Measurements from ENCODE around the gene NMRK2.

Gene NMRK2

GRCh38 chr19:3979674-3980352, 46.9 kb downstream of the NMRK2 start:
- peak in 1 of 10 donors; percentile 81 for DNase-seq
- intact Hi-C loops (cut with DNase I) = no loop called here

GRCh38 chr19:3980353-3981251, 47.7 kb downstream of the NMRK2 start:
- intact Hi-C loops (cut with DNase I) = no loop called here
- DNase-seq = peak in 1 of 10 donors; percentile 80

GRCh38 chr19:3981373-3981735, 48.5 kb downstream of the NMRK2 start:
- DNase-seq = no peak
- intact Hi-C loops (cut with DNase I) = no loop called here

GRCh38 chr19:3981736-3982681, 49.1 kb downstream of the NMRK2 start:
- intact Hi-C loops (cut with DNase I) = no loop called here
- no peak for DNase-seq

- intact Hi-C loops (cut with DNase I) = no loop called here
- DNase-seq = no peak
Observed at GRCh38 chr19:3982701-3983541, 50.1 kb downstream of the NMRK2 start.

GRCh38 chr19:3983542-3983914, 50.7 kb downstream of the NMRK2 start:
- intact Hi-C loops (cut with DNase I) = no loop called here
- no peak for DNase-seq

- no peak for DNase-seq
- intact Hi-C loops (cut with DNase I) = loop anchor here (2.0 kb wide), 1 partner anchor 13 kb away; the partner anchor contains the start of gene DAPK3
Observed at GRCh38 chr19:3983936-3984583, 51.2 kb downstream of the NMRK2 start.

- DNase-seq = no peak
- intact Hi-C loops (cut with DNase I) = loop anchor here (2.0 kb wide), 1 partner anchor 14 kb away; the partner anchor contains the start of gene DAPK3
Observed at GRCh38 chr19:3984584-3984907, 51.7 kb downstream of the NMRK2 start.

- intact Hi-C loops (cut with DNase I) = loop anchor here (2.0 kb wide), 1 partner anchor 14 kb away; the partner anchor contains the start of gene DAPK3
- peak; percentile 79 to 98 (median 85) for DNase-seq
Observed at GRCh38 chr19:3984908-3985642, 52.2 kb downstream of the NMRK2 start, which contains the start of gene EEF2. TSS of gene EEF2 (minus strand) at chr19:3985463. CDS start at chr19:3985380, 83 bp downstream.

- no peak for DNase-seq
- intact Hi-C loops (cut with DNase I) = loop anchor here (1.0 to 2.0 kb wide), 4 partner anchors 15 to 219 kb away; partner anchors contain the start of genes ANKRD24, DAPK3 and SIRT6
Observed at GRCh38 chr19:3985643-3986259, 52.9 kb downstream of the NMRK2 start.

GRCh38 chr19:3986260-3987041, 53.6 kb downstream of the NMRK2 start:
- intact Hi-C loops (cut with DNase I) = loop anchor here (1.0 to 2.0 kb wide), 3 partner anchors 153 to 218 kb away; partner anchors contain the start of genes ANKRD24 and SIRT6
- peak in 4 of 10 donors; percentile 58 to 91 (median 62) for DNase-seq

GRCh38 chr19:3987619-3988371, 54.9 kb downstream of the NMRK2 start:
- intact Hi-C loops (cut with DNase I) = loop anchor here (2.0 kb wide), 2 partner anchors 195 to 217 kb away; partner anchors contain the start of genes ANKRD24 and SIRT6
- DNase-seq = peak; percentile 72 to 97 (median 84)

- intact Hi-C loops (cut with DNase I) = loop anchor here (2.0 to 5.0 kb wide), 2 partner anchors 16 to 77 kb away; partner anchors contain the start of genes PIAS4 and ZBTB7A
- no peak for DNase-seq
Observed at GRCh38 chr19:3990815-3991117, 57.9 kb downstream of the NMRK2 start.

Data from posterior cingulate gyrus (tissue), 11 donors.